K562 (cell line): ENCODE data around the gene CD300A.

Source experiments
- EP300 ChIP-seq: IDR thresholded peaks from 2 replicates; pipeline ENCODE4 v1.6.1; 2012; ENCODE audit warnings: low read length, improper control_type of control experiment
- PHB2 ChIP-seq: fragments of 450-650 bp; IDR thresholded peaks from 2 replicates; pipeline ENCODE4 v1.6.1; 2017; ENCODE audit warnings: low read depth
- SMC3 ChIP-seq: conservative IDR thresholded peaks from 2 replicates; pipeline ENCODE4 v1.6.1; 2011; ENCODE audit warnings: low read depth, low read length, improper control_type of control experiment; ENCODE audit not compliant: insufficient read depth
- TEAD2 ChIP-seq: fragments of 450-650 bp; IDR thresholded peaks from 2 replicates; pipeline ENCODE4 v1.6.1; 2016; ENCODE audit warnings: missing genetic modification characterization, control low read depth, missing compliant biosample characterization
- ZBTB34 ChIP-seq: fragments of 250-450 bp; sonication (Bioruptor Pico); IDR thresholded peaks from 2 replicates; pipeline ENCODE4 v1.8.0; 2021; ENCODE audit warnings: mild to moderate bottlenecking, moderate library complexity
- TF ChIP-seq, protein P1 (sequence below): fragments of 450-650 bp; formaldehyde crosslinking; IDR thresholded peaks from 2 replicates; pipeline ENCODE4 v1.4.0; 2020; ENCODE audit warnings: mild to moderate bottlenecking, mixed read lengths

GRCh38 chr17:74457146-74457819 is 9.2 kb upstream of the CD300A start:
- TF ChIP-seq TEAD2 (tag) (no peak), PHB2 (no peak), ZBTB34 (CRISPR knock-in tag) (no peak), SMC3 (peak; percentile 99), EP300 (no peak)
- TF ChIP-seq, protein P1, sequence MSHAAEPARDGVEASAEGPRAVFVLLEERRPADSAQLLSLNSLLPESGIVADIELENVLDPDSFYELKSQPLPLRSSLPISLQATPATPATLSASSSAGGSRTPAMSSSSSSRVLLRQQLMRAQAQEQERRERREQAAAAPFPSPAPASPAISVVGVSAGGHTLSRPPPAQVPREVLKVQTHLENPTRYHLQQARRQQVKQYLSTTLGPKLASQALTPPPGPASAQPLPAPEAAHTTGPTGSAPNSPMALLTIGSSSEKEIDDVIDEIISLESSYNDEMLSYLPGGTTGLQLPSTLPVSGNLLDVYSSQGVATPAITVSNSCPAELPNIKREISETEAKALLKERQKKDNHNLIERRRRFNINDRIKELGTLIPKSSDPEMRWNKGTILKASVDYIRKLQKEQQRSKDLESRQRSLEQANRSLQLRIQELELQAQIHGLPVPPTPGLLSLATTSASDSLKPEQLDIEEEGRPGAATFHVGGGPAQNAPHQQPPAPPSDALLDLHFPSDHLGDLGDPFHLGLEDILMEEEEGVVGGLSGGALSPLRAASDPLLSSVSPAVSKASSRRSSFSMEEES (CRISPR knock-in tag): no peak
